GM19025 (cell line): Measurements from ENCODE around the gene TDRD7.
"Not testable (repeated sequence)": the region's sequence is repeated elsewhere in the genome, so short reads cannot be mapped to it uniquely, and the experiment has no call there.

ENCODE experiments used
- ATAC-seq: cut with Tn5 transposase; IDR thresholded peaks from one replicate; pipeline ENCODE4 v1.9.1; 2021; ENCODE audit warnings: mild to moderate bottlenecking, low read depth, moderate library complexity; ENCODE audit not compliant: unreplicated experiment

Gene TDRD7

GRCh38 chr9:97418880-97419279, 7.0 kb downstream of the TDRD7 start:
- no peak for ATAC-seq

GRCh38 chr9:97419309-97419867, 7.5 kb downstream of the TDRD7 start:
- no peak for ATAC-seq

GRCh38 chr9:97425336-97425972, 13.6 kb downstream of the TDRD7 start:
- ATAC-seq, result no peak

GRCh38 chr9:97425973-97426336, 14.1 kb downstream of the TDRD7 start:
- ATAC-seq, result no peak

- no peak for ATAC-seq
Observed at GRCh38 chr9:97427885-97428284, 16.0 kb downstream of the TDRD7 start.

GRCh38 chr9:97430316-97431043, 18.6 kb downstream of the TDRD7 start:
- no peak for ATAC-seq

GRCh38 chr9:97431044-97431441, 19.1 kb downstream of the TDRD7 start:
- no peak for ATAC-seq

- no peak for ATAC-seq
Observed at GRCh38 chr9:97431549-97432143, 19.8 kb downstream of the TDRD7 start.

GRCh38 chr9:97437051-97437600, 25.2 kb downstream of the TDRD7 start:
- ATAC-seq, result no peak

- no peak for ATAC-seq
Observed at GRCh38 chr9:97438257-97438656, 26.4 kb downstream of the TDRD7 start.

- no peak for ATAC-seq
Observed at GRCh38 chr9:97438666-97439065, 26.8 kb downstream of the TDRD7 start.

- no peak for ATAC-seq
Observed at GRCh38 chr9:97440160-97440559, 28.3 kb downstream of the TDRD7 start.

- no peak for ATAC-seq
Observed at GRCh38 chr9:97441729-97442128, 29.8 kb downstream of the TDRD7 start.

- ATAC-seq, result no peak
Observed at GRCh38 chr9:97445119-97445701, 33.3 kb downstream of the TDRD7 start.

GRCh38 chr9:97447001-97447400, 35.1 kb downstream of the TDRD7 start:
- no peak for ATAC-seq

GRCh38 chr9:97453573-97453972, 41.7 kb downstream of the TDRD7 start:
- ATAC-seq, result not testable (repeated sequence)

- ATAC-seq, result not testable (repeated sequence)
Observed at GRCh38 chr9:97456841-97457240, 44.9 kb downstream of the TDRD7 start.

- no peak for ATAC-seq
Observed at GRCh38 chr9:97459326-97459725, 47.4 kb downstream of the TDRD7 start.

- ATAC-seq, result no peak
Observed at GRCh38 chr9:97462159-97462558, 50.3 kb downstream of the TDRD7 start.

- no peak for ATAC-seq
Observed at GRCh38 chr9:97462914-97463313, 51.0 kb downstream of the TDRD7 start.
